Heart right ventricle (tissue), 16 donors: ENCODE results near the gene ANKRD13D. TPM values are rescaled to one million over a fixed set of nuclear protein-coding genes. Genes with fewer than 3 reads are reported as not detected.

Experiments used
- ATAC-seq, 8 donors: fragments of 200-7000 bp; cut with Tn5 transposase; one replicate each; pipeline ENCODE4 v1.9.1; 2020; ENCODE audit warnings: mild to moderate bottlenecking in 8 of 8, moderate library complexity in 8 of 8, moderate number of reproducible peaks in 1 of 8
- DNase-seq, 2 donors: peaks; one replicate each; pipeline ENCODE4 v3.0.0-alpha.2; 2020
- H3K27ac ChIP-seq, 10 donors: fragments of 200-600 bp; sonication (generic) in 2 of 10; one replicate each; pipeline versions ENCODE4 v1.5.0 to v1.8.0; 2020 to 2022; ENCODE audit warnings: mild to moderate bottlenecking in 3 of 10
- H3K27me3 ChIP-seq, 7 donors: fragments of 200-600 bp; one replicate each; pipeline ENCODE4 v1.8.0; 2021 to 2022; ENCODE audit warnings: mild to moderate bottlenecking in 2 of 7
- H3K36me3 ChIP-seq, 9 donors: fragments of 200-600 bp; sonication (generic) in 1 of 9; one replicate each; pipeline versions ENCODE4 v1.5.0 to v1.8.0; 2020 to 2022; ENCODE audit warnings: mild to moderate bottlenecking in 2 of 9
- H3K4me1 ChIP-seq, 9 donors: fragments of 200-600 bp; sonication (generic) in 1 of 9; one replicate each; pipeline versions ENCODE4 v1.5.0 to v1.8.0; 2020 to 2022; ENCODE audit warnings: mild to moderate bottlenecking in 4 of 9
- H3K4me3 ChIP-seq, 10 donors: fragments of 200-600 bp; sonication (generic) in 2 of 10; one replicate each; pipeline versions ENCODE4 v1.5.0 to v1.8.0; 2020 to 2022; ENCODE audit warnings: mild to moderate bottlenecking in 7 of 10, moderate library complexity in 2 of 10
- H3K9me3 ChIP-seq, 11 donors: fragments of 200-600 bp in 10 of 11; sonication (generic) in 2 of 11; one replicate each; pipeline versions ENCODE4 v1.5.0 to v1.8.0; 2013 to 2022; ENCODE audit warnings: mild to moderate bottlenecking in 2 of 11, control low read depth in 1 of 11, moderate library complexity in 1 of 11
- CTCF ChIP-seq, 9 donors: fragments of 200-600 bp; sonication (generic) in 2 of 9; IDR thresholded peaks; one replicate each; pipeline versions ENCODE4 v1.5.0 to v1.8.0; 2021 to 2022; ENCODE audit warnings: antibody characterized with exemption in 9 of 9, mild to moderate bottlenecking in 5 of 9, moderate library complexity in 1 of 9
- WGBS, 2 donors: extraction: QIAGEN DNeasy Blood & Tissue Kit; methylation state at CpG; one replicate each; pipeline ENCODE4 v1.1.7; 2013; ENCODE audit warnings: inconsistent platforms in 1 of 2; 5-methylcytosine and 5-hydroxymethylcytosine counted together
- intact Hi-C, 10 donors: fragments of 100-400 bp; cut with DNase I; formaldehyde crosslinking; loops; one replicate each; pipeline versions ENCODE4 v1.11.1 to v1.14.2; 2022
- polyA plus RNA-seq, 2 donors: library from polyadenylated mRNA; stranded (reverse); fragments of 200-250 nt; gene quantifications; one replicate each; pipeline ENCODE4 v1.2.3, GENCODE V29; 2013
- total RNA-seq, 10 donors: library from RNA; stranded (reverse); fragmentation: NEBNext Ultra II Directional in 3 of 10; extraction: Animal tissue kit (Norgen Biotek cat#: 25700) in 3 of 10; gene quantifications; one replicate each; pipeline versions ENCODE4 v1.2.1 to v1.2.4, GENCODE V29; 2021 to 2023
- donor health status: Arrhythmogenic right ventricular cardiomyopathy.
- donor health status: ischemic (EF 13 %, LVEDD 7.1; RV severe dilation, severe dysfunction).
- donor health status: healthy with polysubstance abuse.
- donor health status: DM: no; HTN: yes; CAD: no.
- donor health status: DM: no; HTN: no; CAD: no.
- donor health status: ischemic (EF 25% LVEDD 6.9; RV normal size, moderate dysfunction).
- donor health status: ischemic (EF 25% LVEDD 5.7; RV mildly dilated, moderate dysfunction).
- donor health status: healthy.
- donor health status: DM: yes; HTN: yes; CAD: no.
- donor health status: Ischemic cardiomyopathy.
- donor health status: ischemic (EF 35%, LVEDD 5.7; RV mildly dilated, moderate dysfunction).
- donor health status: nonischemic (EF 11% LVEDD 7.7; RV severe dilation, severe dysfunction).
- donor health status: DM: yes; HTN: yes; CAD: no.
- donor health status: PGD.
- donor health status: ischemic (EF 29% LVEDD 5.4; RV normal size, mild dysfunction).
- donor health status: nonischemic (EF 23%, LVEDD 6.1; RV moderate dilation, normal function).

Gene ANKRD13D
- total and polyA plus RNA-seq, 12 donors = 7.9 to 39.4 (median 13.3) TPM

GRCh38 chr11:67323526-67323925, 34.4 kb downstream of the ANKRD13D start:
- no peak for ATAC-seq
- H3K9me3 ChIP-seq = no peaks in the 10 kb centered on the region
- no peak overlapping the region for H3K27ac ChIP-seq
- 86 to 90% methylated on average over 7 of the region's 7 CpGs for WGBS, 2 donors
- DNase-seq = no peak
- H3K36me3 ChIP-seq = peaks cover 0 to 11% (median 0%) of the 10 kb centered on the region in 9 donors
- H3K4me1 ChIP-seq = peaks cover under 1 to 9% (median 6%) of the 10 kb centered on the region in 9 donors
- intact Hi-C loops = no loop called here
- no peak for TF ChIP-seq CTCF (IDR thresholded peaks at IDR 0.05)
- H3K4me3 ChIP-seq = no peak overlapping the region
- no peaks in the 10 kb centered on the region for H3K27me3 ChIP-seq

- Histone ChIP-seq H3K27ac (no peak overlapping the region), H3K9me3 (no peaks in the 10 kb centered on the region), H3K27me3 (no peaks in the 10 kb centered on the region), H3K4me3 (no peak overlapping the region), H3K36me3 (peaks cover 0 to 18% (median 0%) of the 10 kb centered on the region in 9 donors), H3K4me1 (no peaks in the 10 kb centered on the region)
- intact Hi-C loops = no loop called here
- 84 to 91% methylated on average over 6 of the region's 6 CpGs for WGBS, 2 donors
- TF ChIP-seq CTCF (IDR thresholded peaks at IDR 0.05) = no peak
- ATAC-seq (no peak), DNase-seq (no peak)
Measured at GRCh38 chr11:67332081-67332691, 43.1 kb downstream of the ANKRD13D start.

GRCh38 chr11:67337257-67337656, 48.2 kb downstream of the ANKRD13D start:
- WGBS, 2 donors = 95 to 97% methylated on average over 3 of the region's 3 CpGs

GRCh38 chr11:67344264-67344663, 55.2 kb downstream of the ANKRD13D start:
- intact Hi-C loops = no loop called here
- TF ChIP-seq CTCF (IDR thresholded peaks at IDR 0.05) = no peak

More at GRCh38 chr11:67337257-67337656, 48.2 kb downstream of the ANKRD13D start:
- TF ChIP-seq CTCF (IDR thresholded peaks at IDR 0.05) = no peak
- H3K4me1 ChIP-seq = no peaks in the 10 kb centered on the region
- no peak overlapping the region for H3K27ac ChIP-seq
- intact Hi-C loops = no loop called here
- no peak overlapping the region for H3K4me3 ChIP-seq
- peaks cover 0 to 5% (median 0%) of the 10 kb centered on the region in 11 donors for H3K9me3 ChIP-seq
- no peak for ATAC-seq
- no peaks in the 10 kb centered on the region for H3K27me3 ChIP-seq
- DNase-seq = no peak
- H3K36me3 ChIP-seq = peaks cover 0 to 10% (median 0%) of the 10 kb centered on the region in 9 donors

More at GRCh38 chr11:67344264-67344663, 55.2 kb downstream of the ANKRD13D start:
- H3K27ac ChIP-seq = no peak overlapping the region
- H3K4me3 ChIP-seq = no peak overlapping the region
- ATAC-seq = no peak
- H3K9me3 ChIP-seq = peaks cover 0 to 8% (median 0%) of the 10 kb centered on the region in 11 donors
- DNase-seq = no peak
- WGBS, 2 donors = 87 to 93% methylated on average over 4 of the region's 4 CpGs
- H3K27me3 ChIP-seq = no peaks in the 10 kb centered on the region
- H3K4me1 ChIP-seq = peaks cover 0 to 6% (median 0%) of the 10 kb centered on the region in 9 donors
- H3K36me3 ChIP-seq = no peaks in the 10 kb centered on the region
